Liver (tissue), 3 donors: Measurements from ENCODE around the gene OR10H3.

ENCODE experiments used
- ATF3 ChIP-seq: IDR thresholded peaks from 2 replicates; pipeline ENCODE4 v1.6.1; 2016; ENCODE audit warnings: antibody characterized with exemption
- CTCF ChIP-seq: fragments of 150-350 bp; IDR thresholded peaks from 2 replicates; pipeline ENCODE4 v1.5.1; 2017; ENCODE audit warnings: improper control_type of control experiment, low read depth, low read length; ENCODE audit not compliant: missing input control
- EGR1 ChIP-seq, 2 donors: IDR thresholded peaks; 2 replicates each; pipeline ENCODE4 v1.6.1; 2016 to 2018; ENCODE audit warnings: antibody characterized with exemption in 2 of 2, low read depth in 2 of 2
- JUND ChIP-seq, 2 donors: IDR thresholded peaks; 2 replicates each; pipeline ENCODE4 v1.6.1; 2016; ENCODE audit warnings: antibody characterized with exemption in 2 of 2
- RAD21 ChIP-seq, 2 donors: IDR thresholded peaks; 2 replicates each; pipeline ENCODE4 v1.6.1; 2016; ENCODE audit warnings: antibody characterized with exemption in 2 of 2, mild to moderate bottlenecking in 2 of 2
- REST ChIP-seq: IDR thresholded peaks from 2 replicates; pipeline ENCODE4 v1.6.1; 2016; ENCODE audit warnings: antibody characterized with exemption, mild to moderate bottlenecking
- donor health status: healthy.
- donor health status: healthy.

- TF ChIP-seq JUND (IDR thresholded peaks at IDR 0.05) (no peak), RAD21 (IDR thresholded peaks at IDR 0.05) (no peak), CTCF (no peak), ATF3 (no peak), REST (no peak), EGR1 (IDR thresholded peaks at IDR 0.05; ENCODE audit: low read depth in 2 of 2) (no peak)
Measured at GRCh38 chr19:15788594-15789270, 50.9 kb downstream of the OR10H3 start.
